Erythroblast (primary cell): ENCODE measurements around the gene USP15.

ENCODE experiments used
- GATA1 ChIP-seq: IDR thresholded peaks from 2 replicates; pipeline ENCODE4 v1.6.1; 2011; ENCODE audit warnings: low read depth, mild to moderate bottlenecking, control low read depth, low read length, moderate library complexity
- POLR2A ChIP-seq: IDR thresholded peaks from 2 replicates; pipeline ENCODE4 v1.6.1; 2011; ENCODE audit warnings: mild to moderate bottlenecking, low read length

GRCh38 chr12:62292761-62293344 is 32.6 kb downstream of the USP15 start:
- TF ChIP-seq POLR2A (no peak), GATA1 (no peak)
